Measurements from ENCODE around the gene CYB5R2. TPM values are rescaled to one million over a fixed set of nuclear protein-coding genes. Genes with fewer than 3 reads are reported as not detected.

Gene CYB5R2
- total RNA-seq: 2.9 and 3.3 TPM in 2 replicates

DNA sequence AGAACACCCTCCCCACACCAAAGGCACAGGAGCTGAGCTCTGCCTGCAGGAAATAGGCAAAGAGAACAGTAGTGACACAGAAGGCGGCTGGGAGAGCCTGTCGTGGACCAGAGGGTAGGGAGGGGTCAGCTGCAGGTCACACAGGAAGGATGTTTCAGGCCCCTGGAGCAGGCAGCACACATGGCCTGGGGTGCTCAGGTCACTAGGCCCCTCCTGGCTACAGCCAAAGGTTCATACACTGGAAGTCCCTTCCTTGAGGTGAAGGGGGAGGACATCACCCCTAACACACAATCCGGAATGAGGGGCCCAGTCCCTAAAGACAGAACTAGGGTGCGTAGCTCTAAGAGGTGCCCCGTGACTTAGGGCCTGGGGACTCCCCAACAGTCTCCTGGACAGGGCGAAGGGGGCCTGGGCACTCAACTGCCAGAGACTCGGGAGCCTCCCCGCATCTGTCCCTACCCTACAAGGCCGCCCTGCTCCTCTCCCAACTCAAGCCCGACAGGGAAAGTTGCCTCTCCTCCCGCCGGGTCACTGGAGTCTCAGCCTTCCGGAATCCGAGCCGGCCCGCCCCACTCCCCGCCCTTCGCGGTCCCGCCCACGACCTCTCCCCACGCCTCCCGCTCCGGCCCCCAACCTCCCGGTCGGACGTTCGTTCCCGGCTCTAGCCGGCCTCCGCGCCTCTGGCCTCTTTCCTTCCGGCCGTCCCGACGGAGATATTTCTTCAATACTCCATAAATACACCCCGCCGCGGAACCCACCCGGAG lies at the start of gene CYB5R2:
Gene CYB5R2 (minus strand): TSS at position 541 of the 764 bp plus-strand sequence. CDS start 675 bp downstream, outside the sequence.

DNA sequence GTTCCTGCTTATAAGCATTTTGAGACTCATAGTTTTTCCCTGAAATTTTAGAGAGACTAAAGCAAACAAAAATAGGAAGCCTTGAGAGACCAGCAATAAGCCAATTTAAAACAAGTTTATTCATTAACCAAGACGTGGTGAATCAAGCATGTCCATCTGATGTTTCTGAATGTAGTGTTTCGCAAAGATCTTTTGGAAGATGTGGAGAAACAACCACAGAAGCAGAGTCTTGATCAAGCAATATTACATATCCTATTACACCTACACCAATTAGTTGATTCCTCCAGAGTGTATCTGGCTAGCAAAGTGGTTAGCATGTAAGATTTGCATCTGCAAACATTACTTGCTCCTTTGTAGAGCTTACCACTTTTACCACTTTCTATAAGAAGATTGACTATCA lies 33.1 kb upstream of the CYB5R2 start, which contains the start of gene OVCH2:
Gene OVCH2 (minus strand): TSS at position 101 of the 400 bp plus-strand sequence. CDS start 83 bp downstream, at position 18.

Other genes with a start within 250 kb of the CYB5R2 start
- not detected in 2 replicates for gene OLFML1, start 188.0 kb downstream of the CYB5R2 start, total RNA-seq
- gene PPFIBP2, start 159.5 kb downstream of the CYB5R2 start, total RNA-seq: 0.33 and 2.3 TPM in 2 replicates
- gene OVCH2, start 33.0 kb upstream of the CYB5R2 start, total RNA-seq: not detected in 2 replicates
- not detected in 2 replicates for gene OR5P2, start 123.4 kb upstream of the CYB5R2 start, total RNA-seq
- gene OR5P3, start 157.3 kb upstream of the CYB5R2 start, total RNA-seq: not detected in 2 replicates

Data from mammary microvascular endothelial cell (primary cell).